Activated CD8-positive, alpha-beta memory T cell treated with anti-CD3 and anti-CD28 coated beads, Interleukin-2, amount 10 ng/mL, durations not matched to agents 7 days and 5 days (primary cell): ENCODE results near the gene COL15A1. TPM values are rescaled to one million over a fixed set of nuclear protein-coding genes. Genes with fewer than 3 reads are reported as not detected.

ENCODE experiments used
- ATAC-seq: fragments of 150-1000 bp; cut with Tn5 transposase; one replicate; pipeline ENCODE4 v1.10.0; 2021; ENCODE audit warnings: moderate library complexity
- CTCF ChIA-PET: fragments of 350-600 bp; sonication (Branson Sonifier 250); formaldehyde crosslinking; loops from one replicate; lab custom pipeline; 2021; ENCODE audit warnings: antibody characterized with exemption; lab: Charles Lee
- DNase-seq: peaks from one replicate; pipeline ENCODE4 v3.0.0-alpha.2; 2020
- H3K27ac Mint-ChIP-seq: one replicate; pipeline ENCODE4 v1.8.0; 2021; ENCODE audit warnings: mild to moderate bottlenecking, mixed read lengths
- H3K27me3 Mint-ChIP-seq: one replicate; pipeline ENCODE4 v1.8.0; 2021; ENCODE audit warnings: mixed read lengths
- H3K36me3 Mint-ChIP-seq: one replicate; pipeline ENCODE4 v1.8.0; 2021; ENCODE audit warnings: mild to moderate bottlenecking, mixed read lengths
- H3K4me1 Mint-ChIP-seq: one replicate; pipeline ENCODE4 v1.8.0; 2021; ENCODE audit warnings: mixed read lengths
- H3K4me3 Mint-ChIP-seq: one replicate; pipeline ENCODE4 v1.8.0; 2021; ENCODE audit warnings: mild to moderate bottlenecking, moderate library complexity, mixed read lengths
- H3K9me3 Mint-ChIP-seq: one replicate; pipeline ENCODE4 v1.8.0; 2022; ENCODE audit warnings: low read depth, mixed read lengths
- total RNA-seq, 2 experiments: library from RNA; stranded (reverse); gene quantifications; one replicate each; pipeline ENCODE4 v1.2.3, GENCODE V29; 2021

The COL15A1 gene
- total RNA-seq, 2 experiments from 2014 or later, result 0.45 to 0.53 TPM

- CTCF ChIA-PET, result interaction anchor here (1.5 to 3.0 kb wide), 6 partner anchors 9 to 54 kb away, joined by 3 to 11 read pairs (median 4); partner anchors contain the start of gene TGFBR1
- Mint-ChIP-seq H3K27me3 (no peaks in the 10 kb centered on the region), H3K27ac (no peak overlapping the region), H3K4me3 (no peak overlapping the region), H3K36me3 (peaks cover 10% of the 10 kb centered on the region), H3K9me3 (no peaks in the 10 kb centered on the region), H3K4me1 (peaks cover 68% of the 10 kb centered on the region)
- no peak for DNase-seq
- ATAC-seq, result no peak
Measured at GRCh38 chr9:99050292-99050911, 106.7 kb downstream of the COL15A1 start.

GRCh38 chr9:99050924-99051323 lies 107.2 kb downstream of the COL15A1 start:
- CTCF ChIA-PET, result interaction anchor here (1.5 to 3.0 kb wide), 6 partner anchors 12 to 54 kb away, joined by 3 to 14 read pairs (median 8); partner anchors contain the start of gene TGFBR1

GRCh38 chr9:99051406-99051805 lies 107.7 kb downstream of the COL15A1 start:
- Mint-ChIP-seq H3K36me3 (peaks cover 14% of the 10 kb centered on the region), H3K27me3 (no peaks in the 10 kb centered on the region), H3K4me3 (no peak overlapping the region), H3K4me1 (peaks cover 69% of the 10 kb centered on the region), H3K27ac (no peak overlapping the region), H3K9me3 (no peaks in the 10 kb centered on the region)
- CTCF ChIA-PET, result interaction anchor here (2.2 to 3.0 kb wide), 4 partner anchors 38 to 53 kb away, joined by 7 to 14 read pairs (median 10); no protein-coding TSS in a partner anchor
- no peak for DNase-seq
- no peak for ATAC-seq

More at GRCh38 chr9:99050924-99051323, 107.2 kb downstream of the COL15A1 start:
- DNase-seq (no peak), ATAC-seq (no peak)
- no peaks in the 10 kb centered on the region for H3K9me3 Mint-ChIP-seq
- H3K4me1 Mint-ChIP-seq, result peaks cover 68% of the 10 kb centered on the region
- H3K4me3 Mint-ChIP-seq, result no peak overlapping the region
- no peaks in the 10 kb centered on the region for H3K27me3 Mint-ChIP-seq
- peaks cover 11% of the 10 kb centered on the region for H3K36me3 Mint-ChIP-seq
- no peak overlapping the region for H3K27ac Mint-ChIP-seq

- Mint-ChIP-seq H3K27ac (no peak overlapping the region), H3K27me3 (no peaks in the 10 kb centered on the region), H3K4me3 (no peak overlapping the region), H3K4me1 (peaks cover 69% of the 10 kb centered on the region), H3K36me3 (peaks cover 19% of the 10 kb centered on the region), H3K9me3 (no peaks in the 10 kb centered on the region)
- ATAC-seq (no peak), DNase-seq (no peak)
- CTCF ChIA-PET, result interaction anchor here (0.9 to 3.0 kb wide), 6 partner anchors 13 to 54 kb away, joined by 3 to 14 read pairs (median 8); no protein-coding TSS in a partner anchor
Measured at GRCh38 chr9:99051851-99052250, 108.1 kb downstream of the COL15A1 start.

GRCh38 chr9:99052815-99053715 lies 109.4 kb downstream of the COL15A1 start:
- DNase-seq (peak; percentile 69), ATAC-seq (peak; percentile 25)
- H3K36me3 Mint-ChIP-seq, result peaks cover 21% of the 10 kb centered on the region
- CTCF ChIA-PET, result interaction anchor here (0.7 to 3.0 kb wide), 8 partner anchors 11 to 55 kb away, joined by 3 to 14 read pairs (median 6); no protein-coding TSS in a partner anchor
- no peaks in the 10 kb centered on the region for H3K9me3 Mint-ChIP-seq
- peak overlapping the region; percentile 82 for H3K27ac Mint-ChIP-seq
- peak overlapping the region; percentile 16 for H3K4me3 Mint-ChIP-seq
- H3K4me1 Mint-ChIP-seq, result peaks cover 81% of the 10 kb centered on the region
- no peaks in the 10 kb centered on the region for H3K27me3 Mint-ChIP-seq

- CTCF ChIA-PET, result interaction anchor here (0.9 to 1.4 kb wide), 2 partner anchors 12 to 38 kb away, joined by 4 to 5 read pairs; no protein-coding TSS in a partner anchor
- DNase-seq, result no peak
- Mint-ChIP-seq H3K4me3 (no peak overlapping the region), H3K9me3 (no peaks in the 10 kb centered on the region), H3K27ac (no peak overlapping the region), H3K36me3 (peaks cover 21% of the 10 kb centered on the region), H3K4me1 (peaks cover 86% of the 10 kb centered on the region), H3K27me3 (no peaks in the 10 kb centered on the region)
- ATAC-seq, result no peak
Measured at GRCh38 chr9:99054581-99054980, 110.9 kb downstream of the COL15A1 start.

- Mint-ChIP-seq H3K27me3 (no peaks in the 10 kb centered on the region), H3K4me1 (peaks cover 83% of the 10 kb centered on the region), H3K4me3 (no peak overlapping the region), H3K27ac (no peak overlapping the region), H3K9me3 (no peaks in the 10 kb centered on the region), H3K36me3 (peaks cover 21% of the 10 kb centered on the region)
- ATAC-seq (no peak), DNase-seq (no peak)
- CTCF ChIA-PET, result interaction anchor here (0.7 to 1.7 kb wide), 9 partner anchors 10 to 61 kb away, joined by 3 to 6 read pairs (median 4); no protein-coding TSS in a partner anchor
Measured at GRCh38 chr9:99055384-99055783, 111.7 kb downstream of the COL15A1 start.

GRCh38 chr9:99056186-99056585 lies 112.5 kb downstream of the COL15A1 start:
- Mint-ChIP-seq H3K4me1 (peaks cover 81% of the 10 kb centered on the region), H3K4me3 (no peak overlapping the region), H3K27me3 (no peaks in the 10 kb centered on the region), H3K27ac (no peak overlapping the region), H3K9me3 (no peaks in the 10 kb centered on the region), H3K36me3 (peaks cover 25% of the 10 kb centered on the region)
- DNase-seq, result no peak
- CTCF ChIA-PET, result interaction anchor here (0.9 to 1.7 kb wide), 5 partner anchors 12 to 56 kb away, joined by 3 to 6 read pairs (median 4); no protein-coding TSS in a partner anchor
- no peak for ATAC-seq

- Mint-ChIP-seq H3K36me3 (peaks cover 25% of the 10 kb centered on the region), H3K27ac (peak overlapping the region; percentile 92), H3K27me3 (no peaks in the 10 kb centered on the region), H3K4me3 (peak overlapping the region; percentile 73), H3K9me3 (no peaks in the 10 kb centered on the region), H3K4me1 (peaks cover 79% of the 10 kb centered on the region)
- ATAC-seq, result peak; percentile 41
- DNase-seq, result peak; percentile 66
- CTCF ChIA-PET, result interaction anchor here (0.9 to 3.4 kb wide), 13 partner anchors 11 to 84 kb away, joined by 3 to 35 read pairs (median 8); partner anchors contain the start of gene TGFBR1
Measured at GRCh38 chr9:99056886-99057664, 113.4 kb downstream of the COL15A1 start.

- CTCF ChIA-PET, result interaction anchor here (0.8 to 3.4 kb wide), 16 partner anchors 8 to 83 kb away, joined by 3 to 35 read pairs (median 5); partner anchors contain the start of gene TGFBR1
- Mint-ChIP-seq H3K36me3 (peaks cover 28% of the 10 kb centered on the region), H3K27ac (peak overlapping the region; percentile 92), H3K4me3 (peak overlapping the region; percentile 73), H3K27me3 (no peaks in the 10 kb centered on the region), H3K4me1 (peaks cover 73% of the 10 kb centered on the region), H3K9me3 (no peaks in the 10 kb centered on the region)
- peak; percentile 65 for ATAC-seq
- peak; percentile 97 for DNase-seq
Measured at GRCh38 chr9:99057665-99058625, 114.2 kb downstream of the COL15A1 start.
